OCI-M2 (cell line): ENCODE results near the gene ZNF469.

ENCODE experiments used
- DNase-seq: peaks from one replicate; lab custom pipeline; 2025; ENCODE audit not compliant: unreplicated experiment; lab: John Stamatoyannopoulos, UW

The ZNF469 gene

GRCh38 chr16:88423448-88423850, 40.7 kb downstream of the ZNF469 start:
- DNase-seq = no peak

- no peak for DNase-seq
Measured at GRCh38 chr16:88424587-88425235, 42.0 kb downstream of the ZNF469 start.

GRCh38 chr16:88426018-88426417, 43.3 kb downstream of the ZNF469 start:
- no peak for DNase-seq

GRCh38 chr16:88427376-88427775, 44.6 kb downstream of the ZNF469 start:
- DNase-seq = no peak

GRCh38 chr16:88428156-88428555, 45.4 kb downstream of the ZNF469 start:
- DNase-seq = no peak

- no peak for DNase-seq
Measured at GRCh38 chr16:88428616-88429386, 46.0 kb downstream of the ZNF469 start.

- DNase-seq = no peak
Measured at GRCh38 chr16:88429387-88430184, 46.8 kb downstream of the ZNF469 start.

- no peak for DNase-seq
Measured at GRCh38 chr16:88430185-88430523, 47.4 kb downstream of the ZNF469 start.

- no peak for DNase-seq
Measured at GRCh38 chr16:88430524-88431446, 48.0 kb downstream of the ZNF469 start.

- DNase-seq = no peak
Measured at GRCh38 chr16:88431651-88432050, 48.9 kb downstream of the ZNF469 start.

- DNase-seq = no peak
Measured at GRCh38 chr16:88432174-88432573, 49.4 kb downstream of the ZNF469 start.
